Measurements from ENCODE around the gene HSF2BP.

- no peak for TF ChIP-seq CTCF (IDR thresholded peaks at IDR 0.05)
- TF ChIP-seq EP300 (IDR thresholded peaks at IDR 0.05; ENCODE audit: borderline replicate concordance in 1 of 2, low read depth in 1 of 2, low read length in 1 of 2), result no peak
- no peak for TF ChIP-seq TAF1 (IDR thresholded peaks at IDR 0.05; ENCODE audit: borderline replicate concordance, low read depth, low read length)
- TF ChIP-seq RXRA (IDR thresholded peaks at IDR 0.05; ENCODE audit: borderline replicate concordance, low read depth), result no peak
- no peak for TF ChIP-seq EZH2phosphoT487 (IDR thresholded peaks at IDR 0.05; ENCODE audit: borderline replicate concordance, low read depth)
Observed at GRCh38 chr21:43602266-43603232, 56.7 kb downstream of the HSF2BP start.
